ENCODE measurements around the gene SIGLEC14. TPM values are rescaled to one million over a fixed set of nuclear protein-coding genes. Genes with fewer than 3 reads are reported as not detected.

SIGLEC14 gene
- total RNA-seq, 2 experiments from 2014 or later = not detected

DNA sequence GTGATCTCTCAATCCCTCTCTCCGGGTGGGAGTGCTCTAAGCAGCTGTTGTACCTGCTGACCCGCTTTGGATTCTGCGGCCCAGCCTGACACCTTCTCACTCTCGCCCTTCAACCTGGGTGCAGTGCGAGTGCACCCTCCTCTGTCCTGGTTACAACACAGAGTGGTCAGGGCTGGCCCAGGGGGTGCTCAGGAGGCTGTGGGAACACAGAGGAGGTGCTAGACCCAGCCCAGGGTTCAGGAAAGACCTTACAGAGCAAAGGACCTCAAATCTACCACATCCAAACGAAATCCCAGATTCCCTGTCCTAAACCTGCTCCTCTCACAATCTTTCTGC, 51.9 kb downstream of the SIGLEC14 start:
- Histone ChIP-seq H3K9me2 (ENCODE audit: insufficient read depth, low read length) (no peaks in the 10 kb centered on the region), H3K4me1 (ENCODE audit: insufficient read depth, low read length, poor library complexity, severe bottlenecking) (peaks cover 21% of the 10 kb centered on the region), H3K9me3 (ENCODE audit: low read length) (no peaks in the 10 kb centered on the region), H3K27ac (ENCODE audit: low read depth, low read length, poor library complexity, severe bottlenecking) (no peak overlapping the region), H3K4me3 (ENCODE audit: low read depth, low read length, poor library complexity, severe bottlenecking) (peak overlapping the region; percentile 80), H3K79me2 (ENCODE audit: insufficient read depth, low read depth, low read length) (no peaks in the 10 kb centered on the region), H2AFZ (ENCODE audit: low read length) (peak overlapping the region; percentile 89), H3K36me3 (ENCODE audit: insufficient read depth, low read length) (no peaks in the 10 kb centered on the region), H3K4me2 (ENCODE audit: low read length) (peak overlapping the region; percentile 86), H4K20me1 (ENCODE audit: insufficient read depth, low read length) (no peaks in the 10 kb centered on the region)
- TSS peak; percentile 50 for BruUV-seq (replicated peaks)
- TF ChIP-seq, protein P1, sequence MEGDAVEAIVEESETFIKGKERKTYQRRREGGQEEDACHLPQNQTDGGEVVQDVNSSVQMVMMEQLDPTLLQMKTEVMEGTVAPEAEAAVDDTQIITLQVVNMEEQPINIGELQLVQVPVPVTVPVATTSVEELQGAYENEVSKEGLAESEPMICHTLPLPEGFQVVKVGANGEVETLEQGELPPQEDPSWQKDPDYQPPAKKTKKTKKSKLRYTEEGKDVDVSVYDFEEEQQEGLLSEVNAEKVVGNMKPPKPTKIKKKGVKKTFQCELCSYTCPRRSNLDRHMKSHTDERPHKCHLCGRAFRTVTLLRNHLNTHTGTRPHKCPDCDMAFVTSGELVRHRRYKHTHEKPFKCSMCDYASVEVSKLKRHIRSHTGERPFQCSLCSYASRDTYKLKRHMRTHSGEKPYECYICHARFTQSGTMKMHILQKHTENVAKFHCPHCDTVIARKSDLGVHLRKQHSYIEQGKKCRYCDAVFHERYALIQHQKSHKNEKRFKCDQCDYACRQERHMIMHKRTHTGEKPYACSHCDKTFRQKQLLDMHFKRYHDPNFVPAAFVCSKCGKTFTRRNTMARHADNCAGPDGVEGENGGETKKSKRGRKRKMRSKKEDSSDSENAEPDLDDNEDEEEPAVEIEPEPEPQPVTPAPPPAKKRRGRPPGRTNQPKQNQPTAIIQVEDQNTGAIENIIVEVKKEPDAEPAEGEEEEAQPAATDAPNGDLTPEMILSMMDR (conservative IDR thresholded peaks at IDR 0.05; ENCODE audit: low read length) = no peak
- TF ChIP-seq EZH2phosphoT487 (IDR thresholded peaks at IDR 0.05; ENCODE audit: borderline replicate concordance, low read depth, low read length) = no peak
- intact Hi-C loops (cut with micrococcal nuclease; ENCODE audit: unreplicated experiment) = no loop called here
- DNase-seq (ENCODE audit: low spot score) = no peak
- POLR2A ChIA-PET = no interaction called here
- CTCF ChIA-PET (ENCODE audit: unreplicated experiment) = no interaction called here

DNA sequence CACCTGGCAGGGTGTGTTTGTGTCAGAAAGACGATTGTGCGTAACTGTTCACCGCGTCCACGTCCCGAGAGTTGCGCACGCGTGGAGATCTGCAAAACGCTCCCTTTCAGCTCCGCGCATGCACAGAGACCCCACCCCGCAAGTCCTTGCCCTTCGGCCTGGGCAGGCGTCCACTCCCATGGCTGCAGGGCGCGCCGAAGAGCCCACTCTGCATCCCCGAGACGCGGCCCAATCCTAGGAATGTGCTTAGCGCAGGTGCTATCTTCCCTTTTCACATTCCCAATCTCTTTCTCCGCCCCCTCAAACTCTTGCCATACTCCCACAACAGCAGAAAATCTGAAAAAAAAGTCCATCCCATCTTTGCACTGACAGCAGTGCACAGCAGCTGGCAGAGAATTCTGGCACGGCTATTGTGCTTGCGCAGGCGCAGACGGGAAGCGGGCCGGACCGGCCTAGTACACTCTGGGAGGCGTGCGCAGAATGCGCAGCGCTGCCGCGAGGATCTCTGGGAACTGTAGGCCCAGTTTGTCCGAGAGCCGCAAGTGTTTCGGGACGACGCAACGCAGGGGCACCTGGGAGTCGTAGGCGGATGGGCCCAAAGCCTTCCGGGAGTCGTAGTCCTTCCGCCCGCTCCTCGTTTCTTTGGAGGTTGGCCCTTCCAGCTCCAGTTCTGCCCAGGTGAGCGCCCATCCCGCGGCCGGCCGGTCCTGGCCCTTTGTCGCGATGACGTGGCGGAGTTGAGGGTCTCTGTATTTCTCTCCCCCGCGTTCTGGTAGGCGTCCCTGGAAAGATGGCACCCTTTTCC, 52.5 kb downstream of the SIGLEC14 start:
- intact Hi-C loops (cut with micrococcal nuclease; ENCODE audit: unreplicated experiment) = no loop called here
- no peaks in the 10 kb centered on the region for H4K20me1 ChIP-seq (ENCODE audit: insufficient read depth, low read length)
- no peaks in the 10 kb centered on the region for H3K9me3 ChIP-seq (ENCODE audit: low read length)

More for the DNA sequence above, 52.5 kb downstream of the SIGLEC14 start:
- Histone ChIP-seq H2AFZ (ENCODE audit: low read length) (peak overlapping the region; percentile 89), H3K4me2 (ENCODE audit: low read length) (peak overlapping the region; percentile 94), H3K4me3 (ENCODE audit: low read depth, low read length, poor library complexity, severe bottlenecking) (peak overlapping the region; percentile 80), H3K27ac (ENCODE audit: low read depth, low read length, poor library complexity, severe bottlenecking) (no peak overlapping the region), H3K79me2 (ENCODE audit: insufficient read depth, low read depth, low read length) (no peaks in the 10 kb centered on the region), H3K36me3 (ENCODE audit: insufficient read depth, low read length) (no peaks in the 10 kb centered on the region), H3K4me1 (ENCODE audit: insufficient read depth, low read length, poor library complexity, severe bottlenecking) (peaks cover 16% of the 10 kb centered on the region), H3K9me2 (ENCODE audit: insufficient read depth, low read length) (no peaks in the 10 kb centered on the region)
- DNase-seq (ENCODE audit: low spot score) = peak; percentile 97
- ChIA-PET CTCF (ENCODE audit: unreplicated experiment) (no interaction called here), POLR2A (no interaction called here)
- BruUV-seq (replicated peaks) = no TSS peak
- TF ChIP-seq, protein P1 (conservative IDR thresholded peaks at IDR 0.05; ENCODE audit: low read length) = no peak
- no peak for TF ChIP-seq EZH2phosphoT487 (IDR thresholded peaks at IDR 0.05; ENCODE audit: borderline replicate concordance, low read depth, low read length)

Data from OCI-LY7 (cell line).